ENCODE results near the gene PDZK1IP1.
"Not testable (repeated sequence)": the region's sequence is repeated elsewhere in the genome, so short reads cannot be mapped to it uniquely, and the experiment has no call there.

DNA sequence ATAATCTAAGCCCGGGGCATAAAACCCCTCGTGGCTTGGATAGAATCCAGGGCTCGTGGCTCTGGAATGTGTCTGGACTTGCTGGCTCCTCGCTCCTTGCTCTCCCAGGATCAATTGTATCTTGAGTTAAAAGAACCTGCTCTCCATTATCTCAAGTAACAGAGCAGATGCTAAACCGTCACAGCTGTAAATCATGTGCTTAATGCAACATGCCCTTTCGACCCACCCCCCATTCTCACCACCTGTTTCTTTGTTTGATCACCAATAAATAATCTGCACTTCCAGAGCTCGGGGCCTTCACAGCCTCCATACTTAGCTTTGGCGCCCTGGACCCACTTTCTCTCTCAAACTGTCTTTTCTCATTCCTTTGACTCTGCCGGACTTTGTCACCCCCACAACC is 40.7 kb downstream of the PDZK1IP1 start:
- TF ChIP-seq, protein P1, sequence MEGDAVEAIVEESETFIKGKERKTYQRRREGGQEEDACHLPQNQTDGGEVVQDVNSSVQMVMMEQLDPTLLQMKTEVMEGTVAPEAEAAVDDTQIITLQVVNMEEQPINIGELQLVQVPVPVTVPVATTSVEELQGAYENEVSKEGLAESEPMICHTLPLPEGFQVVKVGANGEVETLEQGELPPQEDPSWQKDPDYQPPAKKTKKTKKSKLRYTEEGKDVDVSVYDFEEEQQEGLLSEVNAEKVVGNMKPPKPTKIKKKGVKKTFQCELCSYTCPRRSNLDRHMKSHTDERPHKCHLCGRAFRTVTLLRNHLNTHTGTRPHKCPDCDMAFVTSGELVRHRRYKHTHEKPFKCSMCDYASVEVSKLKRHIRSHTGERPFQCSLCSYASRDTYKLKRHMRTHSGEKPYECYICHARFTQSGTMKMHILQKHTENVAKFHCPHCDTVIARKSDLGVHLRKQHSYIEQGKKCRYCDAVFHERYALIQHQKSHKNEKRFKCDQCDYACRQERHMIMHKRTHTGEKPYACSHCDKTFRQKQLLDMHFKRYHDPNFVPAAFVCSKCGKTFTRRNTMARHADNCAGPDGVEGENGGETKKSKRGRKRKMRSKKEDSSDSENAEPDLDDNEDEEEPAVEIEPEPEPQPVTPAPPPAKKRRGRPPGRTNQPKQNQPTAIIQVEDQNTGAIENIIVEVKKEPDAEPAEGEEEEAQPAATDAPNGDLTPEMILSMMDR (IDR thresholded peaks at IDR 0.05) = not testable (repeated sequence)
- not testable (repeated sequence) for TF ChIP-seq EZH2 (IDR thresholded peaks at IDR 0.05; ENCODE audit: borderline replicate concordance, insufficient read depth, low read depth, low read length, poor library complexity, severe bottlenecking)
